ENCODE data around the gene SLC25A31. TPM values are rescaled to one million over a fixed set of nuclear protein-coding genes. Genes with fewer than 3 reads are reported as not detected.

SLC25A31 gene
- total and polyA plus RNA-seq, 4 donors, result not detected

Other genes starting within 250 kb of the SLC25A31 start
- gene INTU, start 97.4 kb upstream of the SLC25A31 start, total RNA-seq, result 10 to 100 TPM; 23.2 to 24.4 TPM
- gene INTU, start 97.4 kb upstream of the SLC25A31 start, polyA plus RNA-seq (ENCODE audit: insufficient read length in 2 of 2), result 10 to 100 TPM; 13.7 to 18.7 TPM
- 10 to 100 TPM; 11.4 to 30.9 TPM for gene HSPA4L, start 51.9 kb downstream of the SLC25A31 start, total RNA-seq
- 10 to 100 TPM; 18.1 to 23.9 TPM for gene HSPA4L, start 51.9 kb downstream of the SLC25A31 start, polyA plus RNA-seq (ENCODE audit: insufficient read length in 2 of 2)
- gene PLK4, start 150.5 kb downstream of the SLC25A31 start, total RNA-seq, result 10 to 100 TPM; 11.5 to 16.1 TPM
- 10 to 100 TPM in 1 of 2 donors, 1 to 10 TPM in 1; 9.9 to 12.9 TPM for gene PLK4, start 150.5 kb downstream of the SLC25A31 start, polyA plus RNA-seq (ENCODE audit: insufficient read length in 2 of 2)
- 10 to 100 TPM; 27.3 to 45.8 TPM for gene MFSD8, start 234.8 kb downstream of the SLC25A31 start, total RNA-seq
- 10 to 100 TPM; 22.0 to 22.8 TPM for gene MFSD8, start 234.8 kb downstream of the SLC25A31 start, polyA plus RNA-seq (ENCODE audit: insufficient read length in 2 of 2)
- gene ABHD18, start 235.0 kb downstream of the SLC25A31 start, total RNA-seq, result 10 to 100 TPM; 12.3 to 13.7 TPM
- 10 to 100 TPM in 1 of 2 donors, 1 to 10 TPM in 1; 9.9 to 12.8 TPM for gene ABHD18, start 235.0 kb downstream of the SLC25A31 start, polyA plus RNA-seq (ENCODE audit: insufficient read length in 2 of 2)

Measured in spinal cord (tissue), 4 donors.